GM21360 (cell line): ENCODE data around the gene RPS6KB2.
"Not testable (repeated sequence)": the region's sequence is repeated elsewhere in the genome, so short reads cannot be mapped to it uniquely, and the experiment has no call there.

Experiments used
- ATAC-seq: cut with Tn5 transposase; IDR thresholded peaks from one replicate; pipeline ENCODE4 v1.9.1; 2021; ENCODE audit warnings: mild to moderate bottlenecking, moderate library complexity; ENCODE audit not compliant: unreplicated experiment

RPS6KB2 gene

DNA sequence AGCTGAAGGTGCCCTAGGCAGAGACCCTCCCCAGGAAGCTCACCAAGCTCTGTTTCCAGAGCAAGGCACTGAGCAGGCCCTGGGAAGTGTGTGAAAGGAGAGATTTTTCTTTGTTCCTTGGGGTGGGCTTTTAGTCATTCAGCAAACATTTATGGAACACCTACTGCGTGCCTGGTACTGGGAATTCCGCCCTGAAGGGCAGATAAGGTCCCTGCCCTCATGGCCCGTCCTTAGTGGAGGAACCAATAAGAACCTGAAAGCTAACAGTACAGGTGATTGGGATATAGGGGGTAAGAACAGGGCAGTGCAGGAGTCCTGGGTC is 36.9 kb downstream of the RPS6KB2 start:
- no peak for ATAC-seq

DNA sequence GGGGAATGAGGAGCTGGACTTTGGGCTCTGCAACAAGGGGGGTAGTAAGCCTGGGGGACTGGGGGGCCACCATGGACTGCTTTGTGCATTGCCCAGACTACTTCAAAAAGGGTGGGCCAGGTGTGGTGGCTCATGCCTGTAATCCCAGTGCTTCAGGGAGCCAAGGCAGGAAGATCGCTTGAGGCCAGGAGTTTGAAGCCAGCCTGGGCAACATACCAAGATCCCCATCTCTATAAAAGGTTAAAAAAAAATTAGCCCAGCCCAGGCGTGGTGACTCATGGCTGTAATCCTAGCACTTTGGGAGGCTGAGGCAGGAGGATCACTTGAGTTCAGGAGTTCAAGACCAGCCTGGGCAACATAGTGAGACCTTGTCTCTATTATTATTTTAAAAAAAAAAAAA is 37.2 kb downstream of the RPS6KB2 start:
- not testable (repeated sequence) for ATAC-seq

DNA sequence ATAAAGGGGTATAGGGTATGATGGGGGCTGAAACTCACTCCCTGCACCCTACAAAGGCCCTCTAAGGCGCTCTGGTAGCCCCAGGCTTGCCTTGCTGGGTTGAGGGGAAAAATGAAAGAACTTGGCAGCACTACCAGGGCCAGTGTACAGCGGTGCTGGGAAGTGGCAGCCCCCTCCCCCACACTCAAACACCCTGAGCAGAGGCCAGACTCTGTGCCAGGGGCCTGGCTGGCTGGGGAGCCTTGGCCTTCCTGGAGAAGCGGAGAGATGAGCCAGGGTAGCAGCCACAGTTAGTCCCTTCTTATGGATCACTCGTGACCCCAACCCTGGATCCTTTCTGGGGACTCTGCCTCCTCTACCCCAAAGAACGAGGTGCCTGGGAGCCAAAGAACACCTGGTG is 38.1 kb downstream of the RPS6KB2 start:
- no peak for ATAC-seq

DNA sequence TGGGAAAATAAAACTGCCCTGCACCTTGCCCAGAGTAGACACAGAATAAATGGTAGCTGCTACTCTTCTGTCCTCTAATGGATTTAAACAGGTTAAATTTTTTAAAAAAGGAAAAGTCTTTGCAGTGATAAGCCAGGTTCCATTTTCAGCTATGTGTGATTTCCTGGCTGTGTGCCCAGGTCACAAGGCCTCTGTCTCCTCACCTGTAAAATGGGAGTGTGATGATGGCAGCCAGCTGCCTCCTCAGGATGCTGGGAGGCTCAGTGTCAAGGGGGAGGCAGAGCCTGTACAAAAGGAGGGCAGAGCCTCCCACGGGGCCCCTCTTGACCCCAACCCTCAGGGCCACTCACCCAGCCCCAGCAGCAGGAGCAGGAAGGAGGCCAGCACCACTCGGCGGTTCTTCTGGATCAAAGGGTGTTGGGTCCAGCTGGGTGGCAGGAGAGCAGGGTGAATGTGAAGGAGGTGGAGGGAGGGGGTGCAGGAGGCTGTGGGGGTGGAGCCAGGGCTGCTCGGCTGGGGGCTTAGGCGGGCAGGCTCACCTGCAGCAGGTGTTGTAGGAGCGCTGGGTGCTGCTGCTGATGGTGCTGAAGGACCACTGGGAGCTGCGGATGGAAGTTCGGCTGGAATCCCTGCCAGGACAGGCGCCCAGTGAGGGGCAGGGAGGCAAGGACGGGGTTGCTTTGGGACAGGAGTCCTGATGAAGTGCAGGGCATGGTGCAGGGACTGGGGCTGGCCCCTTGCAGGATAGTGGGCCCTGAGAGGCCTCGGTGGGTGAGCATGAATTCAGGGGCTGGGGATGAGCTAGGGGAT is 38.9 kb downstream of the RPS6KB2 start:
- ATAC-seq: no peak

DNA sequence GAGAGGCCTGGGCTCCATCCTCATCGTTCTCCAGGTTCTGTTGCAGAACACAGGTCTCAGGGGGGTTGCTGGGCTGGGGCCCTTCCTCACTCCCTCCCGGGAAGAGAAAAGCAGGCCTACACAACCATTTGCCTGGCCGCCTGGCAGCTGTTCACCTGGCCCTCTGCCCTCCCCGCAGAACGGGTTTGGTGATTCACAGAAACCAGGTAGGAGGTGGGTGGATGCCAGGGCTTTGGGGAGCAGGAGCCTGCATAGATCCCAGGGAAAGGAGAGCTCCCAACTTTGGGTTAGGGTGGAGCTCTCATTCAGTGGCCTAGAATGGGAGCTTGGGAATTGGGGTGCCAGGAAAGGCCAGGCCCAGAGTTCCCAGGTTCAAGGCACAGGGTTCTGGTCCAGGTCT is 39.8 kb downstream of the RPS6KB2 start:
- ATAC-seq: no peak

DNA sequence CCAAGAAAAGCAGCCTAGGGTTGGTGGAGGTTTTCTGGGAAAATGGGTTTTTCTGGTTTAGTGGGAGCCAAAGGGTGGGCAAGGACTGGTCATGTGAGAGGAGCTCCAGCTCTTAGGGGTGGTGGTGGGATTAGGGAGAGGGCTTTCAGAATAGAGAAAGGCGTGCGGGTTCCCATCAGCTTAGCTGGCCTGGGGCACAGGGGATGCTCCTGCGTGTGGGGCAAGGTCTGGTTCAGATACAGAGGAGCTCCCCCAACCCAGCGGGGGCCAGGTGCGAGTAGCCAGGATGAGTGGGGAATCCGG is 40.1 kb downstream of the RPS6KB2 start:
- ATAC-seq: no peak

DNA sequence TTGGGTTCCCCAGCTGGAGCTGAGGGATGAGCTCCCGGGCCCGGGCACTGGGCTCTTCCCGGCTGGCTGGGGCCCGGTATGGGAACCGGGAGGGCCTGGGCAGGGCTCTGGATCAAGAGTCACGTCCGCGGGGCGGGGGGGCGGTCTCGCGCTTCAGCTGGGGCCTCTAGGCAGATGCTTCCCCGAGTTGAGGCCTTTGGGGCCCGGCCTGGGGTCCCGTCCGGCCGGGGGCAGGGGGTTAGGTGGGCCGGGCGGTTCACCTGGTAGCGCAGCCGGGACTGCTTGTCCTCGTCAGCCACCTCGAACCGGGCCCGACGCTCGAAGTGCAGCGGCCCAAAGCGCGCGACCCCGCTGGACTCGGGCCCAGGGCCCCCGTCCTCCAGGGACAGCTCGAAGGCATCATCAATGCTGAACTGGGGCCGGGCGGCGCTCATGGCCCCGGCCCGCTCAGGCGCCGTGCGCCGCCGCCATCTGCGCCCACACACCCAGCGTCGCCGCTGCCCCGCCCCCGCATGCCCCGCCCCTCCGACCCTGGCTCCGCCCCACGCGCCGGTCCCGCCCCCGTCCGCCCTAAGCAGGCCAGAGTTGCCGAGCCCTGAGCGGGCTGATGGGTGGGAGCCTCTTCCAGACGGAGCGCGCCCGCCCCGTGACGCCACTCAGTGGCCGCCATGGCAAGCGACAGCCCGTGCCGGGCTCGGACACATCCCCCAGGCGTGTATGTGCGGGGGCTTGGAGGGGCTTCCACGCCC is 40.6 kb downstream of the RPS6KB2 start, which contains the start of gene TMEM134:
TMEM134 (minus strand) TSS at position 493 of the 749 bp plus-strand sequence; CDS start at position 434, 59 bp downstream.
- peak; percentile 51 for ATAC-seq

DNA sequence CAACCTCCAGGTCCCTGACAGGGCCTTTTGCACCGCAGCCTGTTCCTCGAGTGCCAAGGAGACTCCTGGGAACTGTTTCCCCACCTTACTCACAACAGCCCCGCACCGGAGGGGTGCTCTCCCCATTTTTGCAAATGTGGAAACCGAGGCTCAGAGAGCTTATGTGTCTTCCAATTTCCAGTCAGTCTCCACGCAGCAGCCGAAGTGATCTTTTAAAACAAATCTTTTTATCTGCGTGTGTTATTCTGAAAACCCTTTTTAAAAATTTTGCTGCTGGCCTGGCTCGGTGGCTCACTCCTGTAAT is 41.2 kb downstream of the RPS6KB2 start:
- no peak for ATAC-seq

DNA sequence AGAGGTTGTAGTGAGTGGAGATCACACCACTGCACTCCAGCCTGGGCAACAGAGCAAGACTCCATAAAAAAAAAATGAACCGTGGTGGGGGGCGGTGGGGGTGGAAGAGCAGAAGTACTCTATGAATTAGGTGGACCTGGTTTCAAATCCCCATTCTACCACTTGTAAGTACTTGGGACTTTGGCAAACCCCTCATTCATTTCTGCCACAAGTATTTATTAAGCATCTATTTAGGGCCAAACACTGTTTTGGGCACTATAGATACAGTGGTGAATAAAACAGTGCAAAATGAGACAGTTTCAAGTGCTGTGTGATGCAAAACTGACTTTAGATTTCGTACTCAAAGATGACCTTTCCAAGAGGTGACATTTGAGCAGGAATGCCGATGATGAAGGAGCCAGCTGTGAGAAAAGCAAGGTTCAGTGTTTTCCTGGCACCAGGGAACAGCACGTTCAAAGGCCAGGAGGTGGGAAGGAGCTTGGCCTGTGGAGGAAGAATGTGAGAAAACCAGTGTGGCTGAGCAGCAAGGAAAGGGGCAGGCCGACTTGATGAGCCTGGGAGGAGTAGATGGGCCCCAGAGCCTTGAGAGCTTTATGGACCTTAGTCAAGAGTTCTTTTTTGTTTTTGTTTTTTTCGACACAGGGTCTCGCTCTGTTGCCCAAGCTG is 42.2 kb downstream of the RPS6KB2 start:
- ATAC-seq: no peak

DNA sequence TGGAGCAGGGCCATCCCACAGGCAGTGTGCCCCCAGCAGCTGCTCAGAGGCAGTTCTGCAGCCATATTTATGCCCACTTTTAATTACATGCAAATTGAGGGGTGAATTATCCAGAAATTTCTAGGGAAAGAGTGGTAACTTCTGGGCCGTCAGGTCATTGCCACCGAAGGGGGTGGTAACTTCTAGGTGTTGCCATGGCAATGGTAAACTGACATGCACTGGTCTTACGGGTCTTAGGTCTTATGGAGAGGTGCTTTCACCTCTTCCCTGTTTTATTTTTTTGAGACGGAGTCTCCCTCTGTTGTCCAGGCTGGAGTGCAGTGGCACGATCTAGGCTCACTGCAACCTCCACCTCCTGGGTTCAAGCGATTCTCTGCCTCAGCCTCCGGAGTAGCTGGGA is 44.6 kb downstream of the RPS6KB2 start:
- ATAC-seq: no peak

DNA sequence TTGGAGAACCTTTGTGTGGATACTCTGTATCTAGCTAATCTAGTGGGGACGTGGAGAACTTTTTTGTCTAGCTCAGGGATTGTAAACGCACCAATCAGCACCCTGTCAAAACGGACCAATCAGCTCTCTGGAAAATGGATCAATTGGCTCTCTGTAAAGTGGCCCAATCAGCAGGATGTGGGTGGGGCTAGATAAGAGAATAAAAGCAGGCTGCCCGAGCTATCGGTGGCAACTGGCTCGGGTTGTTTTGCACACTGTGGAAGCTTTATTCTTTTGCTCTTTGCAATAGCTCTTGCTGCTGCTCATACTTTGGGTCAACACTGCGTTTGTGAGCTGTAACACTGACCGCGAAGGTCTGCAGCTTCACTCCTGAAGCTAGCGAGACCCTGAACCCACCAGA is 48.4 kb downstream of the RPS6KB2 start:
- not testable (repeated sequence) for ATAC-seq

DNA sequence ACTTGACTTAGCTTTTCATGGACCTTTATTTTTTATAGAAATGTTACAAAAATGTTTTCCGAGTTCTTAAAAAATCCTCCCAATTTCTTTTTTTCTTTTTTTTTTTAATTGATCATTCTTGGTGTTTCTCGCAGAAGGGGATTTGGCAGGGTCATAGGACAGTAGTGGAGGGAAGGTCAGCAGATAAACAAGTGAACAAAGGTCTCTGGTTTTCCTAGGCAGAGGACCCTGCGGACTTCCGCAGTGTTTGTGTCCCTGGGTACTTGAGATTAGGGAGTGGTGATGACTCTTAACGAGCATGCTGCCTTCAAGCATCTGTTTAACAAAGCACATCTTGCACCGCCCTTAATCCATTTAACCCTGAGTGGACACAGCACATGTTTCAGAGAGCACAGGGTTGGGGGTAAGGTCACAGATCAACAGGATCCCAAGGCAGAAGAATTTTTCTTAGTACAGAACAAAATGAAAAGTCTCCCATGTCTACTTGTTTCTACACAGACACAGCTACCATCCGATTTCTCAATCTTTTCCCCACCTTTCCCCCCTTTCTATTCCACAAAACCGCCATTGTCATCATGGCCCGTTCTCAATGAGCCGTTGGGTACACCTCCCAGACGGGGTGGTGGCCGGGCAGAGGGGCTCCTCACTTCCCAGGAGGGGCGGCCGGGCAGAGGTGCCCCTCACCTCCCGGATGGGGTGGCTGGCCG is 49.2 kb downstream of the RPS6KB2 start:
- ATAC-seq: not testable (repeated sequence)

DNA sequence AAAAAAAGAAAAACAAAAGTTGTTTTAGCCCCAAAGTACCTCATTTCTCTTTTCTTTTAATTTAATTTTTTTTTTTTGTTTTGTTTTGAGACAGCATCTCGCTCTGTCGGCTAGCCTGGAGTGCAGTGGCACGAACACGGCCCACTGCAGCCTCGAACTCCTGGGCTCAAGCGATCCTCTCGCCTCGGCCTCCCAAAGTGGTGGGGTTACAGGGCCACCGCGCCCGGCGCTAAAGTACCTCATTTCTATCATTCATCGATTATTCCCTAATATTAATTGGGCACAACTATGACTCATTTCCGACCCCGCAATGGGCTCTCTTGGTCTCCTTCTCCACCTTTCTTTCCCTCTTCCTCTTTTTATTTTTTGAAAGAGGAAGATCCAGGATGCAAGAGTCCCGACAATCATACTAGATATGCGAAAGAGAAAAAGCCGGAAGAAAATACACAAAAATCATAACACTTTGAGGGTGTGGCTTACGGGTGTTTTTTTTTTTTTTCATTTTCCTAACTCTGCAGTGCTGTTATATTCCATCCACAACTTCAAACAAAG is 54.1 kb downstream of the RPS6KB2 start:
- no peak for ATAC-seq

DNA sequence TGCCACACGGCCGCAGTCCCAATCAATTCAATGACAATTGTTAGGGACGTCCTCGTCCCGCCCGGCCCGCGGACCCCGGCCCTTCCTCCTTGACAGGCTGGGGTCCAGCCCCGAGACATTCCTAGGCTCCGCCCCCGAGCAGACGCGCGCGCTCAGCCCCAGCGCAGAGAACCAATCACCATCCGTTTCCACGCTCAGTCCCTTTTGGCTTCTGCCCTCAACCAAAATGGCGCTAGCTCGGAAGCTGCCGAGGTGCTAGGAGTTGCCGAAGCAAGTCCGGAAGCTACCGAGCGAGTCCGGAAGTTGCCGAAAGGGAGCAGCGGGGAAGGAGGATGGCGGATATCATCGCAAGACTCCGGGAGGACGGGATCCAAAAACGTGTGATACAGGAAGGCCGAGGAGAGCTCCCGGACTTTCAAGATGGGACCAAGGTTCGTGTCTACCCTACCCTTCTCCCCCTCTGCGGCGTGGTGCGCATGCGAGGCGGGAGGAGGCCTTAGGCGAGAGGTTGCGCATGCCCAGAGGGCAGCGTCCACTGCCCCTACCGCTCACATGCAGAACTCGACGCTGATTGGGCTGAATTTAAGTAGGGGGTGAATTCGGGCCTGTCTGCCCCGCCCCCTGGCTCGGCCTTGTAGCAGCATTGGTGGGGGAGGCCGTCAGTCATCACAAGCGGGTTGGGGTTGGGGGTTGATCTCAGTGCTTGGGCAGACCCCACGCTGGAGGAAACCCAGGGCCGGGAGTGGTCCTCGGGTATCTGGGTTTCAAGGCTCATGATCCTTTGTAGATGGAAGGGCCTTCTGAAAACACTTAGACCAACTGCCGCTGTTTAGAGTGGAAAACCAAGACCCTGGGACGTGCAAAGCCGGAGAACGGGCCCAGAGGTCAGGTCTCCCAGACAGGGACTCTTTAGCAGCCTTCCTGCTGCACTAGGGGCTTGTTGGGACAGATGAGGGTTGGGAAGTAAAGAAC is 54.8 kb downstream of the RPS6KB2 start, which contains the start of gene AIP:
AIP (plus strand) TSS at position 200 of the 972 bp plus-strand sequence; CDS start at position 333, 133 bp downstream.
- peak; percentile 57 for ATAC-seq

DNA sequence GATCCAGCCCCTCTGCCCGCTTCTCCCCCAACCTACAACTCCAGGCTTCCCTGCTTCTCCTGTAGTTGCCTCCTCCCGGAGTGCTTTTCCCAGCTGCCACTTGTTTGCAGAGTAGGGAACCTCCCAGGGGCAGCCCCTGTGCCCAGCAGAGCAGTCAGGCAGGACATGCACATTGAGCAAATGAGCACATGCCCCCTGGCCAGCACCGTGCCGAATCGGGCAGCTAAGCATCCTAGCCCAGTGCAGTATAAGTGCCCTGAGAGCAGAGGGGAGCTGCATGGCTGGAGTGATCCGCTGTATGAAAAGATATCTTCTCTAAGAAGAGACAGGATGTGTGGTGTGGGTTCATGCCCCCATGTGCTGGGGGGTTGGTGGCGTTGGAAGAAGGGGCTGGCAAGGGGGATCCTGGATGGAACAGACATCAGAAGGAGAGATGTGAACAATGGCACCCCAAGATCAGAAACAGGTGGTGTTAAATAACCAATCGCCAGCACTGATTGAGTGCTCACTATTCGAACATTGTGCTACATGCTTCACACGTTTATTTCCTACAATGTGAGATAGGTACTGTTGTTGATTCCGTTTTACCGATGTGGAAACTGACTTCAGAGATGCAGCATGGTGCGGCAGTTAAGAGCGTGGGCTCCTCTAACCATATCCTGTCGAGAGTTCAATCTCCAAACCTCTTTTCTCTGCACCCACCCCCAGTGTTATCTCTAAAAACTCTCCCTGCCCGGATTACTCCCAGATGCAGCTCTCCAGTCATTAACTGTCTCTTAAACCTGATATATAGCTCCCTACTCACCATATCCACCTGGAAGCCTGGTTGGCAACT is 55.8 kb downstream of the RPS6KB2 start:
- ATAC-seq: no peak

DNA sequence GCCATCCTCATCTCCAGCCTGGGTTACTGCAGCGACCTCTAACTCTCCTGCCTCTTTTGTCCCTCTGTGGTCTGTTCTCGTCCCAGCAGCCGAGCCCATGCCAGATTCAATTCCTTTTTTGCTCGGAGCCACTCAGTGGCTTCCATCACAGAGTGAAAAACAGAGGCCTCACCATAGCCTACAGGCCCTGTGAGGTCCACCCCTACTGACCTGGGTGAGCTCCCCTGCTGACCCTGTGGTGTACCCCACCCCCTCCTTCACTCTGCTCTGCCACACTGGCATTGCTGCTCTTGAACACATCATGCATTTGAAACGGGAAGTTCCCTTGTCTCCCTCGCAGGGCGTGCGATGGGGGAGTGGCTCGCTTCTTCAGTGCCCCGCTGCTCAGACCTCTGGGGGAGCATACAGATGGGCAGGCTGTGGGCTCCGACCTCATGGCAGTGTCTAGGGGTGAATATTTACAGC is 56.6 kb downstream of the RPS6KB2 start:
- no peak for ATAC-seq
